GM12873 (cell line): Measurements from ENCODE around the gene ZSCAN5B.

Source experiments
- TF ChIP-seq, protein P1 (sequence below): IDR thresholded peaks from 2 replicates; pipeline ENCODE4 v1.5.1; 2012; ENCODE audit warnings: low read depth, mild to moderate bottlenecking, moderate library complexity, low read length, control low read depth; ENCODE audit not compliant: insufficient read depth; ENCODE audit errors: missing control alignments

ZSCAN5B gene

DNA sequence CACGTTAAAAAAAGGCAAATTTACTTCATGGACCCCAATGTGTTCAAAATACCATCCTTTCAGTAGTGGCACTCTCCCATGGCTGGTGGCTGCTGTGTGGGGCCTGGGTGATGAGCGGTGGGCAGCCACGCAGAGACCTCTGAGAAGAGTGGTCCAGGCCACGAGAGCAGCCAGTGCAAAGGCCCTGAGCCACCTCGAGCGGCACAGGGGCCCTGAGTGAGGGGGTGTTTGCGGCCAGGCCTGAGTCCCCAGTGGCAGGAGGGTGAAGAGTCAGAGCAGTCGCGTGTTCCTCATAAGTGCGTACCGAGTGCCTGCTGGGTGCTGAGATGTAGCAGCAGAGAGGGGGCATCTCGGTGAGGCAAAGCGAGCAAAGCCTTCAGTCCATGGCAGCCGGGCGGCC lies 49.5 kb downstream of the ZSCAN5B start:
- TF ChIP-seq, protein P1, sequence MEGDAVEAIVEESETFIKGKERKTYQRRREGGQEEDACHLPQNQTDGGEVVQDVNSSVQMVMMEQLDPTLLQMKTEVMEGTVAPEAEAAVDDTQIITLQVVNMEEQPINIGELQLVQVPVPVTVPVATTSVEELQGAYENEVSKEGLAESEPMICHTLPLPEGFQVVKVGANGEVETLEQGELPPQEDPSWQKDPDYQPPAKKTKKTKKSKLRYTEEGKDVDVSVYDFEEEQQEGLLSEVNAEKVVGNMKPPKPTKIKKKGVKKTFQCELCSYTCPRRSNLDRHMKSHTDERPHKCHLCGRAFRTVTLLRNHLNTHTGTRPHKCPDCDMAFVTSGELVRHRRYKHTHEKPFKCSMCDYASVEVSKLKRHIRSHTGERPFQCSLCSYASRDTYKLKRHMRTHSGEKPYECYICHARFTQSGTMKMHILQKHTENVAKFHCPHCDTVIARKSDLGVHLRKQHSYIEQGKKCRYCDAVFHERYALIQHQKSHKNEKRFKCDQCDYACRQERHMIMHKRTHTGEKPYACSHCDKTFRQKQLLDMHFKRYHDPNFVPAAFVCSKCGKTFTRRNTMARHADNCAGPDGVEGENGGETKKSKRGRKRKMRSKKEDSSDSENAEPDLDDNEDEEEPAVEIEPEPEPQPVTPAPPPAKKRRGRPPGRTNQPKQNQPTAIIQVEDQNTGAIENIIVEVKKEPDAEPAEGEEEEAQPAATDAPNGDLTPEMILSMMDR: no peak

DNA sequence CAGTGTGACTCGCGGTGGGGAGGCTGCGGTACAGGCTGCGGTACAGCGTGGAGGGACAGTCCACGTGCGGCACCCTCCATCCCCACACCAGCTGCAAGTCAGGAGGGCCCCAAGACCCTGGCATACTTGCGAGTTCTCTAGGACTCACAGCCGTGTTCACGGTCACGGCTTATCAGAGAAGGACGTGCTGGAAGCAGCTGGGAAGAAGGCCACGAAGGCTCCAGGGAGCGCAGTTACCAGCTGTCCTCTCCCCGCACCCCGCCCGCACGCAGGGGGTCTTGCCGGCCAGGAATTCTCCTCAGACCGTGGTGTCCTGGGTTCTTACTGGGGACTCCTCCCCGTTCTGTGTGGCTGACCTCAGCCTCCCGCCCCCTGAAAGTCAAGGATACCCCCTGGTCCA lies 50.3 kb downstream of the ZSCAN5B start:
- TF ChIP-seq, protein P1: no peak

DNA sequence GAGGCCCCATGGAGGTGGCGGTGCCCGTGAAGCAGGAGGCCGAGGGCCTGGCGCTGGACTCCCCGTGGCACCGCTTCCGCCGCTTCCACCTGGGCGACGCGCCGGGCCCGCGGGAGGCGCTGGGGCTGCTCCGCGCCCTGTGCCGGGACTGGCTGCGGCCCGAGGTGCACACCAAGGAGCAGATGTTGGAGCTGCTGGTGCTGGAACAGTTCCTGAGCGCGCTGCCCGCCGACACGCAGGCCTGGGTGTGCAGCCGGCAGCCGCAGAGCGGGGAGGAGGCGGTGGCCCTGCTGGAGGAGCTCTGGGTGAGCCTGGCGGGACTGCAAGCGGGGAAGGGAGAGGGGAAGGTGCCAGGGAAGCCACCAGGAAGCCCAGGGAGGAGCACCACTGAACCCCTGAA lies 50.7 kb downstream of the ZSCAN5B start:
- TF ChIP-seq, protein P1: no peak

DNA sequence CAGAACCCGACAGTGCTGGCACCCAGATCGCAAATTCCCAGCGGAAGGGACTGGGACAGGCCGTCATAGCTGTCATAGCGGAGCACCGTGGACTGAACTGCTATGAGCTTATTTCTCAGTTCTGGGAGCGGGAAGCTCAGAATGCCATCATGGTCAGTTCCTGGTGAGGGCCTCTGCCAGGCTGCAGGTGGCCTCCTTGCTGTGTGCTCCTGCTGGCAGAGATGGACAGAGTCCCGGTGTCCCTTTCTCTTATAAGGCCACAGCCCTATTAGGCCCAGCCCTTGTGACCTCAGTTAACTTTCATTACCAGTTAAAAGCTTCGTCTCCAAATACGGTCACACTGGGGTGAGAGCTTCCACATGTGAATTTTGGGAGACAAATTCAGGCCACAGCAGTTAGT lies 51.9 kb downstream of the ZSCAN5B start:
- TF ChIP-seq, protein P1: no peak

DNA sequence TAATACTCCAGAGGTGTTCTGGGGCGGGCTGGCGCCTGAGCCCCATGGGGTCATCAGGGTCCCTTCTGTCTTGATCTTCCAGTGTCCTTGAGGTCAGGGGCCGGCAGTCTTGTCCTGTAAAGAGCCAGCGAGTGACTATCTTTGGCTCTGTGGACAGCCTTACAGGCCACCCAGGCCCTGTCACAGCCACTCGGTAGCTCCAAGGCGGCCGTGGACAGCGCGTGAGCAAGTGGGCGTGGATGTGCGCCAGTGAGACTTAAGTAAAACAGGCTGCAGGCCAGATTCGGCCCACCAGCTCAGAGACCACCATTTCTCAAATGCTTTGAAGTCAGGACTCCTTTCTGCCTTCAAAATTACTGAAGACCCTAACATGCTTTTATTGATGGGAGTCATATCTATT lies 52.8 kb downstream of the ZSCAN5B start:
- TF ChIP-seq, protein P1: no peak

DNA sequence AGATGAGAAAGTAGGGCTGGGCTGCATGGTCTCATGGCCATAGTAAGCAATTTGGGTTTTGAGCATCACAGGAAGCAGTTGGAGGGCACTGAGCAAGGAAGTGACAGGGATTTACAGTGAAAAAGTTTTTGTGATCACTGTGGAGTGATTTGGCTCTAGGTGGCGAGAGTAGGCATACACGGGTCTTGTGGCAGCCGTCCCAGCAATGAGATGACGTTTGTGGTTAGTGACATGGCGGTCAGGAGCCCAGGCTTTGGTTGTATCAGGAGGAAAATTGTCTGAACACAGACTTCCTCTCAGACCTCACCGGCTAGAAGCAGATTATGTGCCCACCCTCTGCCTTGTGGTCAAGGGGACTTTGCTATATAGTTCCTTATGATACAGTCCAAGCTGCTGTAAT lies 53.2 kb downstream of the ZSCAN5B start:
- TF ChIP-seq, protein P1: no peak

DNA sequence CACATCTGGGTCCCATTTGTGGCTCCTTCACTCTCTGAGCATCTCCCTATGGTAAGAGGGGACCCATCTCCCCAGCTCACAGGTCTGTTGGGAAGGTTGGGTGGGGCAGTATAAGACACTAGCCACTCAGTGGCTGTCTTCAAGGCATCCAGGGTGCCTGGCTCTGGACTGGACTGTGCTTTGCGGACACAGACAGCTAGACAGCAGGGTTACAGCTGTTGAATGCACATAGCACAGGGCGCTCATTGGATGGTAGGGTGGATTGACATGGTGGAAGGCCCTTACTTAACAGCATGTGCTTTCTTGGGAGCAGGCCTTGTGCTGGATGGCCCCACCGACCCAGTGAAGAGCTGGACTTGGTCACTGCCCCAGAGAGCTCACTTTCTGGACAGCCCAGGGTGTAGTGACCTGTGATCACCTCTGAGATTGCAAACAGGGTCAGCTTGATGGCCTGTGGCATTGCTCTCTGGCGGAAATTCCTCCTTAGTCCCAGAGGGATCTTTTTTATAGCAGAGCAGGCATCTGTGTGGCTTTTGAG lies 54.6 kb downstream of the ZSCAN5B start:
- TF ChIP-seq, protein P1: no peak
